Activated CD4-positive, alpha-beta T cell treated with anti-CD3 and anti-CD28 coated beads, Interleukin-2, amount 50 U/mL, for 16 hours (primary cell): ENCODE data around the gene PHF19.

Experiments
- DNase-seq: peaks from one replicate; pipeline ENCODE4 v3.0.0-alpha.2; 2020

The PHF19 gene

GRCh38 chr9:120872791-120873502 lies 4.0 kb downstream of the PHF19 start:
- DNase-seq: no peak

- no peak for DNase-seq
These were observed 6.8 kb downstream of the PHF19 start for GRCh38 chr9:120870206-120870605.

GRCh38 chr9:120869726-120870125 lies 7.3 kb downstream of the PHF19 start:
- DNase-seq: no peak

GRCh38 chr9:120869360-120869687 lies 7.7 kb downstream of the PHF19 start:
- DNase-seq: no peak

- DNase-seq: peak; percentile 97
These were observed 8.2 kb downstream of the PHF19 start for GRCh38 chr9:120868676-120869359.

GRCh38 chr9:120868339-120868675 lies 8.7 kb downstream of the PHF19 start:
- no peak for DNase-seq

GRCh38 chr9:120867676-120868338 lies 9.2 kb downstream of the PHF19 start:
- DNase-seq: no peak

GRCh38 chr9:120866651-120867050 lies 10.3 kb downstream of the PHF19 start:
- no peak for DNase-seq

GRCh38 chr9:120865809-120866208 lies 11.2 kb downstream of the PHF19 start:
- no peak for DNase-seq

- DNase-seq: no peak
These were observed 11.8 kb downstream of the PHF19 start for GRCh38 chr9:120865176-120865575.

- no peak for DNase-seq
These were observed 12.3 kb downstream of the PHF19 start for GRCh38 chr9:120864719-120865118.

- no peak for DNase-seq
These were observed 13.2 kb downstream of the PHF19 start for GRCh38 chr9:120863833-120864232.

GRCh38 chr9:120862452-120862851 lies 14.5 kb downstream of the PHF19 start:
- no peak for DNase-seq

GRCh38 chr9:120861935-120862334 lies 15.1 kb downstream of the PHF19 start:
- no peak for DNase-seq

GRCh38 chr9:120860083-120860482 lies 16.9 kb downstream of the PHF19 start:
- DNase-seq: no peak

GRCh38 chr9:120859361-120859760 lies 17.6 kb downstream of the PHF19 start:
- no peak for DNase-seq

GRCh38 chr9:120857902-120858301 lies 19.1 kb downstream of the PHF19 start:
- no peak for DNase-seq

GRCh38 chr9:120857481-120857880 lies 19.5 kb downstream of the PHF19 start:
- DNase-seq: no peak

- DNase-seq: no peak
These were observed 20.3 kb downstream of the PHF19 start for GRCh38 chr9:120856700-120857099.

GRCh38 chr9:120855827-120856670 lies 20.9 kb downstream of the PHF19 start:
- DNase-seq: no peak

GRCh38 chr9:120854596-120855327 lies 22.2 kb downstream of the PHF19 start:
- no peak for DNase-seq

GRCh38 chr9:120853198-120853597 lies 23.8 kb downstream of the PHF19 start:
- no peak for DNase-seq
